GM18868 (cell line): ENCODE results near the gene SPOCK1.
"Not testable (repeated sequence)": the region's sequence is repeated elsewhere in the genome, so short reads cannot be mapped to it uniquely, and the experiment has no call there.

Experiments
- ATAC-seq: cut with Tn5 transposase; IDR thresholded peaks from one replicate; pipeline ENCODE4 v1.9.1; 2021; ENCODE audit warnings: mild to moderate bottlenecking, moderate library complexity; ENCODE audit not compliant: unreplicated experiment

SPOCK1 gene

DNA sequence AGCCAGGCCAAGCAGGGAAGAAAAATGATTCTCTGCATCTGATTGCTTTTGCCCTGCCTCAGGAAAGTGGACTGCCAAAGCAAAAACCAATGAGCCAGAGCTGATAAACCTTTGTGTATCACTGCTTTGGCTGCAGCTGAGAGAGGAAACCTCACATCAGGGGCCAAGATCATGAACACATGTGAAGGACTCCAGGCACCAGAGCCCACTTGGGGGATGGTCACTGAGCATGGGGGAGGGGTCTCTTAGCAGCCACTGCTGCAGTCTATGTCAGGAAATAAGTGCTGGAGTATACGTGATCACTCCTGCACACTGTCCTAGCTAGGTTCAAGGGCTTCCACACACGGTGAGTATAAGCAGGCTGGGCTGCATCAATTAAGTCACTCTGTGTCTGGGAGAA, 229.9 kb downstream of the SPOCK1 start:
- no peak for ATAC-seq

DNA sequence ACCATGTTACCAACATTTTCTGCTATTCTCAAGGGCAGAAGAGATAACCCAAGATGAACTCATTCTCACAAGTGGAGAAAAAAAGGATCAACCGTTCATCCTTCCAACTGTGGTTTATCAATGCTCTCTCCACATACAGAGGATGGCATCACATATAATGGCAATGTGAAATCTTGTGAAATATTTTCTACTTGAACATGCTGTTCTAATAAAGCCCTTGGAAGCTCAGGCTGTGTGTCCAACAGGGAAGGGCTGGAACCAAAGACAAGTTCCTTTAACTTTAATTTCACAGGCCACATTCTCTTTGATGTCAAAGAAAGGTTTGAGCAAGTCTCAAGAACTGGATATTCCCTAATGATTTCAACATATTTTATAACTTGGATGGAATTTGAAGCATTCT, 230.5 kb downstream of the SPOCK1 start:
- no peak for ATAC-seq

DNA sequence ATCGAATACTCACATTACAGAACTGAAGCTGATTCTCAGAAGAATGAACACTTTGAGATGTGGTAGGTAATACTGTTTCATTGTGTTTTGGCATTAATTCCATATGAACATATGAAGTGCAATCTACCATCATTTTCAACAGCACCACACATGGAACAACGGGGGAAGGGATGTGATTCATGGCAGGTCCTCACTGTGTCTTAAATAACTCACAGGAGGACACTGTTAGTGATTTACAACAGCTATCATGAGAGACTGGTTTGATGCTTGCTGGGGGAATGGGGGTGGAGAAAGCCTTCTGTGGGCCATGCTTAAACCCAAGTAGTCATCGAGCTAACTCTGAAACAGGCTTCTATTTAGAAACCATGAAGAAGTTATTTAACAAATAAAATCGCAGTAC, 232.9 kb downstream of the SPOCK1 start:
- no peak for ATAC-seq

DNA sequence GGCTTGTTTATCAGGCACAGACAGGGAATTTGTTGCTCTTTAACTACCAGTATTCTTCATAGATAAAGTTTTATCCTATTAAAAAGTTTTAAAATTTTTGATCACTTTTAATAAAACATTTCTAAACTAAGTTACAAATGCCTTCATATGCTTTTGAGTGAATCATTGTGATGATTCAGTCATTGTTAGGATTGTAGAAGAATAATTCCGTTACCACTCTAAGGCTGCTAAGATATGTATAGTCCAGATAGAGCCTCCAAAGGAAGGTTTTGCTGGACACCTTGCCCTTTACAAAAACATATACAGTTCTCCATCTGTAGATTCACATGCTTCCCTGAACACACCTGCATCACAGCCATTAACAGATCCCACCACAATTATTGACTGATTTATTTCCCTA, 233.7 kb downstream of the SPOCK1 start:
- no peak for ATAC-seq

DNA sequence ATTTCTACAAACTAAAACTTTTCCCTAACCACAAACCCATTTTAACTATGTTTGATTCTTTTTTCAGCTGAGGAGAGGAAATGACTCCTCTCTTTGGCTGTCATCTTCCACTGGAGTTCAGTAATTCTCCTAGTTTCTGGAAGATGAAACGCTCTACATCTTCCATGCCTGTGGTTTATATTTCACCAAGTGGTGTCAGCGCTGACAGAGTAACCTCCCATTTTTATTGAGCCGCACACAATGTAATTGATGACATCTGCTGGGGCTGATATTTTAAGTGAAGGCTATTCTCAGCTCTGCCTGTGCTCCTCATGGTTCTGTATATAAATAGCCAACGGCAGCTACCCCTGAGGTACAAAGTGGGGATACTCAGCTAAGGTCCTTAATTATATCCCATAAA, 234.6 kb downstream of the SPOCK1 start:
- ATAC-seq: no peak

DNA sequence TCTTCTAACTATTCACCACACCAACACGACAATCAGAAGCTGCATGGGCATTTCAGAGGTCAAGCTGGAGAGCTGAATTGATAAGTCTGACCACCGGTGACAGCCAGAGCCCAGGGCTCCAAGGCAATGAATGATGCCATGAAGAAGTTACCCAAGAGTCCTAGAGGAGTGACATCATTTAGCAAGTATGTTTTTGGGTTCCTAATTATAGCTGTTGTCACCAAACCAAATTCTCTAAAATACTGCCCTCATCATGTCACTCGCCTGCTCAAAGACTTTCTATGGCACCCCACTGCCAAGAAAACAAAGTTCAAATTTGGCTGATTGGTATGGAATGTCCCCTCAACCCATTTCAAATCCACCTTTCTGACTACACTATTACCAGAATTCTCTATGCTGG, 235.1 kb downstream of the SPOCK1 start:
- no peak for ATAC-seq

DNA sequence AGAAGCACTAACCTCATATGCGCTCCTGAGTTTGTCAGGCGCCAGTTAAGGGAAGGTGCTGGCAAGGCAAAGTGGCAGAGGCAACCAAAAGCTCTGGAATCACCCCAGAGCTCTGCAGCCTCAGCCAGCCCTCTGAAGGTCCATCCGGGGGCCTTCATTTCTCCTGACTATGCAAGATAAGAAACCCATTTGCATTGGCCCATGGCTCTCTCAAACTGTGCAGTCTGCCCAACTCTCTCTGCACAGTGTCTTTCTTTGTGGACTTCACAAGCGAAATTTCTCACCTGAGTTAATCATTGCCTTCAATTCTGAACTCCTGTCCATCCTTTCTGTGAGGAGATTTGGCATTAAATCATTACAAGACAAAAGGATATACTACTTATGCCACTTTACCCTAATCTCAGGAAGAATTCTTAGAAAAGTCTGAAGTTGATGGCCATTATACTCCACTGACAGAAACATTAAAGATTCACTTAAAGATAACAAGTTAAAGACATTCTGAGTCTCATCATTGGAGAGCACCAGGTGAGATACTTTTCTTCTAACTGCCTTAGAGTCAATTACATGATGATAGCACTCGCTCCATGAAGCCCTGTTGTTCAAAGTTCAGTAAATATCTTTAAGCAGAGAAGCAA, 235.6 kb downstream of the SPOCK1 start:
- no peak for ATAC-seq

DNA sequence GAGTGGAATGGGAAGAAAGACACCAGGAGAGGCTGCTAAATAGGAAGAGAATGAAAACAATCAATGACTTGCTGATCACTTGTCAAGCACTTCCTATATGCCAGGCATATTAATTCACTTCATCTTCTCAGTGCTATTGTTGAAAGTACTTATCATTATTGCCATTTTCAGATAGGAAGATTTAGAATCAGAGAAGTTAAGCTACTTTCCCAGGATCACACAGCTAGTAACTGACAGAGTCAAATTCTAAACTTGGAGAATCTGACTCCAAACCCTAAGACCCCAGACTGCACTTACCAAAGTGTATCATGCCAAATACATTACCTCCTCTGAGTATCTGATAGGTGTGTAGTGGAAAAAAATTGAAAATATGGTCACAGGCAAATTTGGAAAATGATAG, 236.3 kb downstream of the SPOCK1 start:
- no peak for ATAC-seq

DNA sequence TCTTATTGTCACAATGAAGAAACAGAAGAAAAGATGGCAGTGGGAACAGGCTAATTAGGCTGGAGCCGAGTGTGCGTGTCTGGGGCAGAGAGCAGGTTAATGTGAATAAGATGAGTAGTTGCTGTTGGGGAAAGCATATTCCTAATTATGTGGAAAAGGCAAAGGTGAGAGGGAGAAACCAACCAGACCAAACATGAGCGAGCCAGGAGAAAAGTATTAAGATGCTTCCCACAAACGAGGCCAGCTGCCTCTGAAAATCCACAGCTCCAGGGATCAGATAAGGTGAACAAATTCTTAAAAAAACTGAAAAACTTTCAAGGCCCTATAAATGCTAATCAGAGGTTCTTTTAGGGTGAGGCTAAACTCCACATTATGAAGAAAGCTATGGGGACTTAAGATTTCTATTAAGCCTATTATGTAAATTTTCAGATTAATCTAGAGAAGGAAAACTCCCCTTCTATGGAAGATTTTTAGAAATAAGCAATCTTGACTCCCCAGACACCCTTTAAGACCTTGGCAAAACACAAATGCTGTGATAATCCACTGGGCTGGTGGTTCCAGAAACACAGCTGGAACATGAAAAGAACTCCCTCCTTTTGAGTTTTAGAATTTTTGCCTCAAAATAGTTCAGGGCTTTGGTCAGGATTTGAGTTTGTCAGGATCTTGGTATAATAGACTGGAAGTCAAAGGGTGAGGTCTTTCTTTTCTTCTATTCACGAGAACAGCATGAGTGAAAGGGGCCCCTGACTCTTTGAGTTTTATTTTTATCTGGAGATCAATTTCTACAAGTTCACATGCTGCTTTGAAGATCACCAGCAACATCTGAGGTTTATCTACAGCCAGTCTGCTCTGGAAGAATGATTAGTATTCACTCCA, 238.1 kb downstream of the SPOCK1 start:
- ATAC-seq: no peak

DNA sequence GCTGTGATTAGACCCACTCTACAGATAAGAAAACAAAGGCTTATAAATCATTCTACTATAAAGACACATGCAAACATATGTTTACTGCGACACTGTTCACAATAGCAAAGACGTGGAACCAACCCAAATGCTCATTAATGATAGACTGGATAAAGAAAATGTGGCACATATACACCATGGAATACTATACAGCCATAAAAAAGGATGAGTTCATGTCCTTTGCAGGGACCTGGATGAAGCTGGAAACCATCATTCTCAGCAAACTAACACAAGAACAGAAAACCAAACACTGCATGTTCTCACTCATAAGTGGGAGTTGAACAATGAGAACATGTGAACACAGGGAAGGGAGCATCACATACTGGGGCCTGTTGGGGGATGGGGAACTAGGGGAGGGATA, 240.0 kb downstream of the SPOCK1 start:
- not testable (repeated sequence) for ATAC-seq

DNA sequence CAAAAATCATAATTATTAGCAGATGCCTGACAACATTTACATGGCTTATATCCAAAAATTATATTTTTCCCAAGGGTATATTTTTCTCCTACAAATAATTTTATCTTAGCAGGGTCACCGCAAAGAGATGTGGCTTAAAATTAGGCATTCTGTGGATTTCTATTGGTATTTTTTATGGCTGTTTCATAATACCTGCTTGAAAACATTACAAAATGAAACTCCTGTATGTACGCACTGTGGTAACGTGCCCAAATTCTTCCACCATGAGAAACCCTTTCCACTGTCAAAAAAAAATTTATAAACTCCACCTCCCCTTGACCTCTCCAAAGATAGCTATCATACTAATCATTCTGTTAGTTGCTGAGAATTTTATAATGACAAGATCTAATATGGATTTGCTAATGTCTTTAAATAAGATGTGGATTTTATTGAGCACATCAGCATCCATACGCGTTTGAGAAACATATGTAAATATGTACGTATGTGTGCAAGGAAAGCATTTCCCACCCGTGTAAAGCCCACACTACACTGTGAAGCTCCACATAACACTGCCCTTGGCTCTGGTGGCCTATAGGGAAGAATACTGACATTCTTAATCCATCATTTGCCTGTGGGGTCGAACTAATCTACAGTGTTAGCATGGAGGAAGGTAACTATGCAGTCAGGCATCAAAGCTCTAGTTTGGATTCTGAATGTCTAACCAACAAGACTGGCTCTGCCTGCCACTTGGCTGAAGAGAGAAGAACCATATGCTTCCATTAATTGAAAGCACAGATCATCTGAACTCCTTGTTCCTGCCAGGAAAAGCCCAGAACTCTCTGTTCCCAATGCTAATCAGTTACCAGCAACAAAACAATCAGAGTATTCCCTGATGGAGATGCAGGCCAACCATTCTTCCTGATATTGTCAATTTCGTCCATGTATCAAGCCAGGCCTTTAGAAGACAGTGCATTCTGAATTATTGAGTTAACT, 244.7 kb downstream of the SPOCK1 start:
- ATAC-seq: no peak

DNA sequence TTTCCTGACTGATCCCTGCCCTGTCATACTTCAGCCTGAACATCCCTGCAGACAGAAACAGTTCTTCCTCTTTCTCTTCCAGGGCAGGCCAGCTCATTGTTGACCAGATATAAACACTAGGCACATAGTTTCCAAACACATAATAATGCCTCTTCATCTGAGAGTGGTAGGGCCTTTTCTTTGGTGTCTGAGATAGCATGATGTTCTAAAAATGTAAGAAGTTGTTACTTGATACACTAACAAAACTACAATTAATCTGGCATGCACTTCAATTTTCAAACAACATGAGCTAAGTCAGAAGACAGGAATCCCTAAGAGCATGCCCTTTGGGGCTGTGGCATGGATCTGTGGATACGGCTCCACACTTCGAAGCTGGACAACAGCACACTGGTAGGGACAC, 246.6 kb downstream of the SPOCK1 start:
- ATAC-seq: no peak

DNA sequence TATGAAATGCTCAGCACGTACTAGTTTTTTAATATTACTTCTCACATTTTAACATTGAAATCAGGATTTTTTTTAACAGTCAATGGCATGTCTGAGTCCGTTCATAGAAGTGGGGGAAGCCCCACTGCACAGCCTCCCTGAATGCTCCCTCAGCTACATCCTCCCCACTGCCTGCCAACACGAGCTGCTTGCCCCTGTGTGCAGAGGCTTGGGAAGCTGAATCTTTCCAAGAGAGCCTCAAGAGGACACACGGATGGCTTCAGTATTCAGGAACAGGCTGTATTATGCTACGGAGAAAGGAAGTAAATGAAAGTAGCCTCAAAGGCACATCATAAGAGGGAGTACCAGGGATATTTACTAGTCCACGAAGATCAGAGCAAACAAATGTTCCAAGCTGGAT, 248.7 kb downstream of the SPOCK1 start:
- ATAC-seq: no peak

DNA sequence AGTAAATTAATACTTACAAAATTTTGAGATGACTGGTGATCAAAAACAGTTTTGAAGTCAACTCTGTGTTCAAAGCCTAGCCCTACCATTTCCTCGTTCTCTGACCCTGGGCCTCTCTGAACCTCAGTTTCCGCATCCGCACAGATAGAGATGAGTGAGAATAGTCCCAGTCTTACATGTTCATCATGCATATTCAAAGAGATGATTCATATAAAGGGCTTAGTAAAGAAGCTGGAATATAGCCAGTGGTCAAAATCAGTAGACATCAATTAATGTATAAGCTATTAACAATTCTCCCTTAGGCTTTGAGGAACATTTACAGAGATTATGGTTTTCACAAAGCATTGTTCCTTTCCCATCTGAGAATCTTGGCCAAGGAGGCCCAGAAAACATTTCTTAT, 250.6 kb downstream of the SPOCK1 start:
- ATAC-seq: no peak

DNA sequence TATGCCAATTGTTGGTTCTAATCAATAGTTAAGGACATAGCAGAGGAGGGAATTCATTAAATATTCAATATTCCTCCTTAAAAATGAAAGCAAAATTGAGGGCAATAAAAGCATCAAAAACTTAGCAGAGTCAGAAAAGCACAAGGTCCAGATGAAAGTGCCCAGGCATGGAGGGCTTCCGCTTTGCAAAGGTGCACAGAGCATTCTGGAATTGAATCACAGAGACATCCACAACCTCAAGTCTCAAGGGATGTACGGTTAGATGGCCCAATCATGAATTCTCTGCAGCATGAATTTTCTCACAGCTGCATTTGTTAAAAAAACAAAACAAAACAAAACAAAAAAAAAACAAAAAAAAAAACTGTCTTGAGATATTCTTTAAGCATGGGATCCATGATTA, 253.7 kb downstream of the SPOCK1 start:
- no peak for ATAC-seq

DNA sequence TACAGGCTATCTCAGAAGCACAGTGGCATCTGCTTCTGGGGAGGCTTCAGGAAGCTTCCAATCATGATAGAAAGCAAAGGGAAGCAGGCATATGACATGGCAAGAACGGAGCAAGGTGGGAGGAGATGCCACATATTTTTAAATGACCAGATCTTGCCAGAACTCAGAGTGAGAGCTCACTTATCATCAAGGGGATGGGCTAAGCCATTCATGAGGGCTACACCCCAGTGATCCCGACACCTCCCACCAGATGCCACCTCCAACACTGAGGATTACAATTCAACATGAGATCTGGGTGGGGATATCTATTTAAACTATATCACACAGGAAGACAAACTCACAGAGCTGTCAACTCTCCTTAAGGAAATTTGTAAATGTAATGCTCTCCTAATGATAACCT, 258.8 kb downstream of the SPOCK1 start:
- ATAC-seq: no peak

DNA sequence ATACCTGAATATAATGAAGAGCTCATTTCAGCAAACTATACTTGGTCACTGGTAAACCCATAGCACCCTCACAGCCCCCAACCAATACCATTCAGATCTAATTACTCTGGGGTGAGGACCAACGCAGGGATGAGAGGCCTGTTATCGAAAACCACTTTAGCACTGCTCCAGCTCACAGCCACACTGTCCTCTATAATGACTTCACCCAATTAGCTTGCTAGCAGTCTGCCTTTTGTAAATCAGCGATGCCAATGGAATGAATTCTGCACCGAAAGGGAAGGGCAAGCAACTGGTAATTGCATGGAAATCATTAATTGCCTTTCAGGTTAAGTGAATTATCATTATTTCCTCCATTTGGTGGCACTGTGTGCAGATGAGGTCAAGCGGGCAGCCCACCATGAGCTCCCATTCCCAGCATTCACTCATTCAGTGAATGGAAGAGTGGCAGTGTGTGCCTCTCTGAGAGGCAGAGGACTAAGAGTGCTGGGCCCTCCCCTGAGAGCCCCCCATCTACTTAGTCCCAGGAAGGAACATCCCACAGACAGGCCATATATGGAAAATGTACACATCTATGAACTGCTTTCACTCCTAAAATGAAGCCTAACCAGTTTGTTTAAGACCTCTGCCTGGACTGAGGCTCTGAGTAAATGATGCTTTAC, 262.1 kb downstream of the SPOCK1 start:
- ATAC-seq: no peak

DNA sequence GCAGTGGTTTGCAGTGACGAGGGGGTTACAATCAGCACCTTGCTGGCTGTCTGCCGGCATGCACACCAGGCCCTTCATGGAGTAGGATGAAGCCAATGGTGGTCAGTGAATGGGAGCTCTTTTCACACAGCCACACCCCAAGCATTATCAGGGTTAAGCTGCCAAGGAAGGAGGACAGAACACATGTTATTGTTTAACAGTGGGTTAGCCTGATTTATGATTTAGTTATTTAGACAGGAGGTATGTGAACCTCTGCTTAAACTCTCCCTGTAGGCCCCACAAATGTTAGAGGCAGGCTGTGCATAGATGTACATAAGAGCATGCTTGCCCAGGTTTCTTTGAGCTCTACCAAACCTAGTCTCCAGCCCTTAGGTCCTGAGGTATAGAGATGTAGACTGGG, 262.9 kb downstream of the SPOCK1 start:
- no peak for ATAC-seq

DNA sequence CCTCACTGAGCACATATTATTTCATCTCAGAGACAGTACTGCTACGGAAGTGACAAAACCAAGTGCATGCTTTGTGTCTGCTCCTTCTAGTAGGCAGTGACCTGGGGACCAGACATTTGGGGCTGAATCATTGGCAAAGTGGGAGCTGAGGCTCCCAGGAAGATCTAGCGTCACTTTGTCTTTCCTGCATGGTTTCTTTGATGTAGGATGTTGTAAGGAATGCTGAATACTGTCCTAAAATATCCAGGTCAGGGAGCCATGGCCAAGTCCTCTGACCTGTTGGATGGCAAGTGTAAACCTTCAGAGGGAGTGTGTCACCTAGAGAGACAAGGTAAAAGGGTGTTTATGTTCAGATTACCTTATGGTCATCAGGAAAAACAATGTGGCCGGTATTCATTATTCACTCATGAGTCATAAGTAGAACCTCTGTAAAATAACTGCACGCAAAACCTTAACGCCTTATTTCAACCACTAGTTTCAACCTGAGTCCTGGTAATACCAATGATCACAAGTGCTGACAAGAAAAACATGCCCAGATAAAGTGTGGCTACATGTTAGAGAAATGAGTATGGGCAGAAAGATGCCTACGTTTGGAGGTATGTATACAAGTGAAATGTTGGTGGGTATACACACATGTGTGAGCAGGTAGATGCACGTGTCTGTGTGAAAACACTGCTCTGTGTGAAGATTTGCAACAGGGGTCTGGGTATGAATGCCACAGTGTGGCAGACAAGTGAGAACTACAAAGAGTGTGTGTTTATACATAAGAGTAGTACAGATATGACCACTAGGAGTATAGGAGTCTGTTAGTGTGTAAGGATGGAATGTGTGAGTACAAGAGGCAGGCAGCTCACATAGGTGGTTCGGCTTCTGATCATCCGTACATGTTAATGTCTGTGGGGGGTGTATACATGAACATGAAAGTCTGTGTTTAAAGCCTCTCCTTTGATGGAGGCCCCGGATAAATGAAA, 263.9 kb downstream of the SPOCK1 start:
- ATAC-seq: no peak

DNA sequence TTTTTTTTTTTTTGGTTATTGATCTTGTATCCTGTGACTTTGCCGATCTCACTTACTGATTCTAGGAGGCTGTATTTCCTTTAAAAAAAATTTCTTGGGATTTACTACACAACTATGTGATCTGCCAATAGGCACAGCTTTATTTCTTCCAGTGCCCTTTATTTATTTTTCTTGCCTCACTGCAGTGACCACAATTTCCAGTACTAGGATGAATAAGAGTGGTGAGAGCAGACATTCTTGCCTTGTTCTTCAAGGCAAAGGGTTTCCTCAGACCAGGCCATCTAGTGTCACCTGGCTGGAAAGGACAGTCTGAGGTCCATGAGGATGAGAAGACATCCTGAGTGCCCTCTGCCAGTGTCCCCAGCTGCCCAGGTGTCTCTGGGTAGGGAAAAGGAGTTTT, 265.4 kb downstream of the SPOCK1 start:
- no peak for ATAC-seq
